GM19240 (cell line): ENCODE results near the gene HES3.

Experiments used
- DNase-seq: peaks from one replicate; pipeline ENCODE4 v3.0.0; 2011; ENCODE audit warnings: low spot score; ENCODE audit not compliant: insufficient read length

HES3 gene

GRCh38 chr1:6245869-6246496 is 2.0 kb downstream of the HES3 start:
- DNase-seq: peak; percentile 59

- DNase-seq: peak; percentile 97
Observed at GRCh38 chr1:6246497-6247467, 2.8 kb downstream of the HES3 start.

- DNase-seq: no peak
Observed at GRCh38 chr1:6247651-6248050, 3.7 kb downstream of the HES3 start.

- DNase-seq: no peak
Observed at GRCh38 chr1:6248161-6248776, 4.3 kb downstream of the HES3 start.

GRCh38 chr1:6248932-6249738 is 5.2 kb downstream of the HES3 start:
- no peak for DNase-seq

- DNase-seq: no peak
Observed at GRCh38 chr1:6249739-6250689, 6.0 kb downstream of the HES3 start.

- DNase-seq: no peak
Observed at GRCh38 chr1:6251233-6251632, 7.3 kb downstream of the HES3 start.

GRCh38 chr1:6251681-6252373 is 7.8 kb downstream of the HES3 start:
- no peak for DNase-seq

- no peak for DNase-seq
Observed at GRCh38 chr1:6252374-6252710, 8.4 kb downstream of the HES3 start.

GRCh38 chr1:6253380-6253779 is 9.4 kb downstream of the HES3 start:
- no peak for DNase-seq

GRCh38 chr1:6254691-6255090 is 10.7 kb downstream of the HES3 start:
- no peak for DNase-seq

GRCh38 chr1:6256645-6257044 is 12.7 kb downstream of the HES3 start:
- DNase-seq: no peak

GRCh38 chr1:6257541-6258069 is 13.6 kb downstream of the HES3 start:
- DNase-seq: no peak

GRCh38 chr1:6258675-6259074 is 14.7 kb downstream of the HES3 start:
- DNase-seq: no peak

- DNase-seq: peak; percentile 80
Observed at GRCh38 chr1:6259491-6260362, 15.7 kb downstream of the HES3 start.

GRCh38 chr1:6260433-6260934 is 16.5 kb downstream of the HES3 start:
- DNase-seq: no peak

- DNase-seq: peak; percentile 50
Observed at GRCh38 chr1:6260961-6261614, 17.1 kb downstream of the HES3 start, which contains the start of gene GPR153. TSS of gene GPR153 (minus strand) at chr1:6261098. CDS start at chr1:6254905, 6,193 bp downstream.

GRCh38 chr1:6261615-6261995 is 17.6 kb downstream of the HES3 start:
- DNase-seq: no peak
